UCSD-AML1 (cell line): Measurements from ENCODE around the gene MAOA.
"Not testable (repeated sequence)": the region's sequence is repeated elsewhere in the genome, so short reads cannot be mapped to it uniquely, and the experiment has no call there.

ENCODE experiments used
- DNase-seq: peaks from one replicate; lab custom pipeline; 2025; ENCODE audit not compliant: unreplicated experiment; lab: John Stamatoyannopoulos, UW

The MAOA gene

GRCh38 chrX:43661521-43662240, 5.6 kb downstream of the MAOA start:
- no peak for DNase-seq

- no peak for DNase-seq
These were observed 7.1 kb downstream of the MAOA start for GRCh38 chrX:43663173-43663572.

DNA sequence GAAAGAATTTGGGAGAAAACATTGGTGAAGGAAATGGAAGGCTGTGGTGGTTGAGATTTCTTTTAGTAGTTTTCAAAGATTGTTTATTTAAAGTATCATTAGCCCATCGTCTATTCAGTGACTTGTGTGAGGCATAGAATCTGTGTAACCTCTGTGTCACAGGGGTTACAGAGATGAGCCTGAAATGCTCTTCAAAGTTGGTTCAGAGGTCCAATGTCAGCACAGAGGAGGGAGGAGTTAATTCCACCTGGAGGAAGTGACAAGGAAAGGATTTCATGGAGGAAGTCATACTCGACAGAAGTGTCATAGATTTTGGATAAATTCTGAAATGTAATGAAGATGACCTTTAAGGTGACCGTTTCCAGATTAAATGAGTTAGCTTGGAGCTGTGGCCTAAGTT, 8.2 kb downstream of the MAOA start:
- DNase-seq: no peak

- DNase-seq: no peak
These were observed 8.6 kb downstream of the MAOA start for GRCh38 chrX:43664708-43665107.

GRCh38 chrX:43666311-43666912, 10.3 kb downstream of the MAOA start:
- DNase-seq: no peak

- not testable (repeated sequence) for DNase-seq
These were observed 20.0 kb downstream of the MAOA start for GRCh38 chrX:43675965-43676628.

DNA sequence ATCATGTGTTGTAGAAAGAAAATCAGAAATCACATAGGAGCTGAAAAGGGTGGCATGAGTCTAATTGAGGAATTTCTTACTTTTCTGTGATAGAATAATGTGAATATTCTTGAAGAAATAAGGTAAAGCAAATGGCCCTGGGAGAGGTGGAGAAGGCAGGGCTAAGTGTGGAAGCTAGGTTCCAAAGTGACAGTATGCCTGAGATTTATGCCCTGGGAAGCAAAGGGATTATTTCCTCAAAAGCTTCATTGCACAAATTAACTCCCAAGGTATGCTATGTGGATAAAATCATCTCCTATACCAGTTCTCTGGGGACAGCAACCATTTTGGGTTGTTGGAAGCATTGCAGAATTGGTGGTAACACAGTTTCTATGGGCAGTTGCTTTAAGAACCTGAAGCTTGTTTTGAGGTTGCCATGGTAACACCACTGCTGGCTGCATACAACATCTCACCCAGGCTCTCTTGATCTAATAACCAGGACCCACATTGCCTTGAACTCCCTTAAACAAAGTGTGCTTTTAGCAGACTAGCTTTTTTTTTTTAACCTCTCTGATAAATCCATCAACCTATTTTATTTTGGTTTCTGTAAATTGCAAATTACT, 21.0 kb downstream of the MAOA start:
- DNase-seq: no peak

- no peak for DNase-seq
These were observed 21.9 kb downstream of the MAOA start for GRCh38 chrX:43677993-43678392.

DNA sequence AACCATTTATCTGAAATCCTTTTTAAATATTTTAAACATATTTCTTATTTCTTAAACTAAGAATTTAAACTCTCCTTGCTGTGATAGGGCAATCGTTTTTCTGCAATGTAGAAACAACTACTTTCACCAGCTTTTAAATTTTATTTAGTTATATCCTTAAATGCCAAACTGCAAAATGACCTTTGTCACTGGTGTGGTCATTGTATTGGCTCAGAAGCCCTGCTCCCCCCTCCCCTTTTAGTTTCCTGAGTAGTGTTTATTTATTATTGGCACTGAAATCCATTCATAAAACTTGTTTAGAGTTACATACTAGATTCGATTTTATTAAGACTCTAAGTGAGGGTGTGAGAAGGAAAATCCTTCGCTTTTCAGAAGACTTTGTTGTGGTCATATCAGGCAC, 23.0 kb downstream of the MAOA start:
- no peak for DNase-seq

DNA sequence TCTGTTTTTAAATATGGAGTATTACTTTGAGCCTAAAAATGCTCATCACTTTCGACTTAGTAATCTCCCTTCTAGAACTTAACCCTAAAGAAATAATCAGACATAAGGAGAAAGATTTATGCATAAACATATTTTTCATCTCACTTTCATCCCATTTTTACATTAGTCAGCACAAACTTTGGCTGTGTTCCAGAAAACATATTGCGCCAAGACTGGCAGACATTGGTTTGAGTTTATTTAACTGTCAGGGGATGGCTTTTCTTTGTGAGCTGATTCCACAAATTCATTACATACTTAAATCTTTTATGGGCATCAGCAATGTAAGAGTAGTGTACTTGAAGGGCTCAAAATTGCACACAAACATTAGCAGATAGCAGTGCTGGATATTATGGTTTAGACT, 23.7 kb downstream of the MAOA start:
- no peak for DNase-seq

GRCh38 chrX:43682726-43683125, 26.6 kb downstream of the MAOA start:
- DNase-seq: no peak

- DNase-seq: no peak
These were observed 29.1 kb downstream of the MAOA start for GRCh38 chrX:43685221-43685620.

DNA sequence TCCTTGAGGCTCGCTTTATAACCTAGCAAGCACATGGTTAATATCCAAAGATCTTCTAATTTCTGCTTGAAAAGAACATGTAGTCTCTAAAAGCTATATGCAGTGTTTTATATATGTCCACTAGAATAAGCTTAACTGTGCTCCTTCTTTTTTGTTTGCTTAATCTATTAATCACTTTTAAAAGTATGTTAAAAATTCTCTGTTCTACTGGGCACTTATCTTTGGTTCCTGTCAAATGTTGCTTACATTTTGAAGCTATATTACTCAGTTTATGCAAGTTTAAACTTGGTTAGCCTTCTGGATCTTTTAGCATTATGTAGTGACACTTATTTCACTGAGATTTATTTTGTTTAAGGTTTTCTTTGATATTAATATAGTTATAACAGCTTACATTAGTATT, 32.5 kb downstream of the MAOA start:
- no peak for DNase-seq

DNA sequence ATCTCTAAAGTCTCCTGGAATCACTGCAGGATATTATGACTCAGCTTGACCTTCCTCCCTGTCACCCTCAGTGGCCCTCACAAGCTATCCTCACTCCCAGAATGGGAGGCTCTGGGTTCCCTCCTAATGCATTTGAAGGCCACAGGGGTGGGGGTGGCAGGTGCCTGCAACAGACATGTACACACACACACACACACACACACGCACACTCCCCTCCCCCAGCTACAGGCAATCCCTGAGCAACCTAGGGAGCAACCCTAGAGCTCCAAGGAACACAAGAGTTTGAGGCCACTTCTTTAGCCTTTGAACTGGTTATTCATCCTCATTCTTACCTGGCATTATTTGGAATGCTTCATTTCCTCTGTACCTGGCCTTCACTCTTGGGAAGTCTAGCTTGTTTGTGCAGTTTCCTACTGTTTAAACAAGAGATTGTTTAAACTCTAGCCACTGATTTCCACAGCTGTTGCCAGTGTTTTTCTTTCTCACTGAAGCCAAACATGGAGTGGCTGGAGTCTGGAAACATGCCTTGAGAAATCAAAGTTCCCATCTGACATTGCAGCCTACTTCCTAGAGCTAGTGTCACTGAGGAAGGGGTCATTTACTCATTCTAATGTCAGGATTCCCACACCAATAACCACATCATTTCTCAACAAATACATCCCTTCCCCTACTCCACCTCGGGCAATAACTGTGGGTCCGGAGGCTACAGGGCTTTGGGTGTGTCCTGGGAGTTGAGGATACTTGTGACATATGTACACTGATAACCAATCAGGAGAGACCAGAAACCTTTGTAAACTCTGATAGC, 37.7 kb downstream of the MAOA start:
- DNase-seq: no peak

DNA sequence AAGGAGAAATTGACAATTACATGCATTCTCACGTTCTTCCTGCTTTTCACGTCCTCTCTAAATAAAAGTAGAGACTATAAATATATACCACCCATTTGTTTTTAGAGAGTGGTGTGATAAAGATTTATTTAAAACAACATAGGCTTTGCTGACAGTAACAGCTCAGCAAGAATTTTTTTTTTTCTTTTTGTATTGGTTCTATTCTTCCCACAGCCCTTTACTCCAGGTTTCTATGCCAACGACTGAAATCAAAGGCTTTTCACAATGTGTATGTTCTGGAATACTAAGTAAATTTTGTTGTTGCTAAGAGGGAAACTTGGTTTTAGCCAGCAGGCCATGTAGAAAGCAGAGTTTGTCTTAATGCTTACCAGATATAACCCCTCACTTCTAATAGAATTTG, 43.4 kb downstream of the MAOA start:
- no peak for DNase-seq

DNA sequence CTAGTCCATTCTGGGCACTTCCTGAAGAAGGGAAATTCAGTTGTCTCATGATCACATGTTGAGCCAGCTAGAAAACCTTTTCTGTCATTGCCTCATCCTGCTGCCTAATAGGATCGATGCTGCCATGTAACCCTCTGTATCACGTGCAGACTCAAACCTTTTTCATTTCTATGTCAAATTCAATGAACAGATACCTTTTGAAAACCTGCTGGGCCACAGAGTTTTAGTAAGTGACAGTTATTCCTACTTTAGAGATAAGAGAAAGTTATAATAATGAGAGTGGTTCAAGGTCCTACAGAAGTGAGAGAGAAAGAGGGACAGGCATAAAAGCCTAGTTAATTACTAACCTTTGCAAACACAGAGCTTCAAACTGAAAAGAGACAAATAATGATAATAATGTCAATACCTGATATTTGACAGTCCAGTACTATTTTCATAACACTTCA, 46.0 kb downstream of the MAOA start:
- DNase-seq: no peak

DNA sequence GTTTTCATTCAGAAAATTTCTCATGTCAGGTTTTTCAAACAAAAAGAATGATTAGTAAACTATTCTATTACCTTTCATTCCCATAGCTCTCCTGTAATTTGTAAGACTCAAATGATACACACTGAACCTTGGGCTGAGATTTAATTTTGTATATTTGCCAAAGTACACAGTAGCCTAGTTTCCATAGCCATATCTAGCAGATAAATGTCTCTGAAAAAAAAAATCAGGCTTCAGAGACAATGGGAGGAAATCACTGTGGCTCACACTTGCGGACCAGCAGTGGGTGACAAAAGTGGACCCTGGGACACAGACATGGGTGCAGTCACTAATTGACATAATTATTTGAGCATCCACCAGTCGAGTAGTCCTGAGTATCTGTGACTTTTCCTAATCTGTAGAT, 46.6 kb downstream of the MAOA start:
- DNase-seq: no peak

DNA sequence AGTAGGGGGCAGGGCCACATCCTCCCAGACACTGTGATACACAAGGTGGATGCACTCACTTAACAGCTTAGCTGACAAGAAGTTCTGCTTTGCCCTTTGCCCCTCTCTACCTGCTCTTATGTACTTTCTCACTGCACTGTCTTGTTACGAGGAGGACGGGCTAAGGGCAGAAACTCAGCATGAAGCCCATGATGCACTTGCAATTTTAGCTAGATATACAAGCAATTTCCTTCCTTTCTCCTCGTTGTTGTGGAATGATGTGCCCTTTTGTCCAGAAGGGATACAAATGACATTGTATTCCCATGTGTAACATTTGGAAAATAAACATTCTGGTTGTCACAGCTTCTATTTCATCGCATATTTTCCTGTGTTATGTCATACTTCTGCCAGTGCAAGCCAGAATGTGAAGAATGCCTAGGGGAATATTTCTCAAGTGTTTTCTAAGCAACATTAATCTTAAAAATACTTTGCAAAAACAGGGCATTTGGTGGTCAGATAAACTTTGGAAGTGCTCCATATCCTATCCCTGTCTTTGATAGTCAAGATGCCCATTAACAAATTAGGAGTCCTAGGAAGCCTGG, 47.2 kb downstream of the MAOA start:
- no peak for DNase-seq

GRCh38 chrX:43706786-43707370, 50.8 kb downstream of the MAOA start:
- DNase-seq: no peak

DNA sequence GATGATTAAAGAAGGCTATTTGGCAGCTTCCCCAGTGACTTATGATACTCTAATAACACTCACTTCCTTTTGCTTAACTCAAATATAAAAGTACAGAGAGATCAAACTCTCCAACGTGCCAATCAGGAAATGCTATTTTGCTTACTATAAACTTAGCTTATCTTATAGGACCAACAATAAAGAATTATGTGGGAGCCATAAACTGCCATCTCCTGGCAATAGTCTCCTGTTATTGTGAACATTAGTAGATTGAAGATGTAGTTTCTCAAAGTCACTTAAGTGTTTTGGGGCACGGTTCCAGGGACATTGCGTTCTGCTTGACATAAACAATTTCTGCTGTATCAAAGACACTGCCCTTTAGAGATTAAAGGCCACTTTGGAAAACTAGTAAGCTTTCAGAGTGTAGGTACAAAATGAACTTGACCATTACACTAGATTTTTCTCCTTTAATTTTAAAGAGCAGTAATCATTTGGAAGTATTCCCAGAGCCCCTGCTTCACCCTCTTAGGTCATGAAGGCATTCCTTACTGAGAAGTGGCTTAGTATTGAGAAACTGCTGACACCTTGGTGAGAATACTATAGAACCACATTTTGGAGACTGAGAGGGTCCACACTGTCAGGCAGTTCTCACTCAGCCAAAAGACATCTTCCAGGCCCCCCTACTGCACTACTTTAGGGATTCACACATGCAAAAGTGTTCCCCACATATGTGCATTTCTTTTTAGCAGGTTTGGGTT, 51.9 kb downstream of the MAOA start:
- no peak for DNase-seq
